Measurements from ENCODE around the gene MCF2L.

The MCF2L gene

DNA sequence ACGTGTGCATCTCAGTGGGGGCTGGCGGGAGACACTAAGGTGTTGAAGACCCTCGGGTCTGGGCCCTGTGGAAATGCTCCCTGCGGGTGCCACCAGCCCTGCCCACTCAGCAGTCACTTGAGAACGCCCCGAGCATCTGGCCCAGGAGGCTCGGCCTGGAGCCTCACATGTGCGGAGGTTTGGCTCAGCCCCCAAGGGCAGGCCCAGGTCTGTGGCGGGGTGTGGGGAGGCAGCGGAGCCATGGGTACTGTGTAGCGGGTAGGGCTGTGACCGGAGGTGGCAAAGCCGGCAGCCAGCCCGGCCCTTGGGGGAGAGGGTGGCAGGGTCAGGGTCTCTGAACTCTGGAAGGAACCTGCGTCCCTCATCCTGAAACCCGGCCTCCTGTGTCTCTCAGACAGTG lies 37.6 kb downstream of the MCF2L start:
- H3K9me3 ChIP-seq (replicated peaks; ENCODE audit: insufficient read depth, low read length): no peaks in the 10 kb centered on the region
- DNase-seq: no peak
- H2AFZ ChIP-seq (ENCODE audit: low read length): no peak overlapping the region
- H3K9me2 ChIP-seq (replicated peaks; ENCODE audit: insufficient read depth, low read length): no peaks in the 10 kb centered on the region
- H3K27me3 ChIP-seq (replicated peaks; ENCODE audit: insufficient read depth, low read length): peaks cover 94% of the 10 kb centered on the region
- H4K20me1 ChIP-seq (ENCODE audit: insufficient read depth, low read length): no peaks in the 10 kb centered on the region
- no peaks in the 10 kb centered on the region for H3K79me2 ChIP-seq (ENCODE audit: low read length)
- H3K36me3 ChIP-seq (replicated peaks; ENCODE audit: insufficient read depth, low read length): no peaks in the 10 kb centered on the region
- peaks cover 7% of the 10 kb centered on the region; the same call in 1 of the 2 replicates for H3K4me1 ChIP-seq (ENCODE audit: low read length)
- H3K9ac ChIP-seq (ENCODE audit: low read length): no peak overlapping the region
- H3K4me3 ChIP-seq (ENCODE audit: low read length): no peak overlapping the region
- no peak overlapping the region for H3K4me2 ChIP-seq (ENCODE audit: low read depth, low read length)
- TF ChIP-seq EZH2phosphoT487 (IDR thresholded peaks at IDR 0.05; ENCODE audit: low read length) (no peak), EZH2 (optimal IDR thresholded peaks at IDR 0.05; ENCODE audit: low read depth, low read length) (no peak)
- TF ChIP-seq, protein P1, sequence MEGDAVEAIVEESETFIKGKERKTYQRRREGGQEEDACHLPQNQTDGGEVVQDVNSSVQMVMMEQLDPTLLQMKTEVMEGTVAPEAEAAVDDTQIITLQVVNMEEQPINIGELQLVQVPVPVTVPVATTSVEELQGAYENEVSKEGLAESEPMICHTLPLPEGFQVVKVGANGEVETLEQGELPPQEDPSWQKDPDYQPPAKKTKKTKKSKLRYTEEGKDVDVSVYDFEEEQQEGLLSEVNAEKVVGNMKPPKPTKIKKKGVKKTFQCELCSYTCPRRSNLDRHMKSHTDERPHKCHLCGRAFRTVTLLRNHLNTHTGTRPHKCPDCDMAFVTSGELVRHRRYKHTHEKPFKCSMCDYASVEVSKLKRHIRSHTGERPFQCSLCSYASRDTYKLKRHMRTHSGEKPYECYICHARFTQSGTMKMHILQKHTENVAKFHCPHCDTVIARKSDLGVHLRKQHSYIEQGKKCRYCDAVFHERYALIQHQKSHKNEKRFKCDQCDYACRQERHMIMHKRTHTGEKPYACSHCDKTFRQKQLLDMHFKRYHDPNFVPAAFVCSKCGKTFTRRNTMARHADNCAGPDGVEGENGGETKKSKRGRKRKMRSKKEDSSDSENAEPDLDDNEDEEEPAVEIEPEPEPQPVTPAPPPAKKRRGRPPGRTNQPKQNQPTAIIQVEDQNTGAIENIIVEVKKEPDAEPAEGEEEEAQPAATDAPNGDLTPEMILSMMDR (IDR thresholded peaks at IDR 0.05; ENCODE audit: low read length): no peak
- no peaks in the 10 kb centered on the region for H3F3A ChIP-seq (ENCODE audit: insufficient read depth, low read length)
- no peak overlapping the region for H3K27ac ChIP-seq (ENCODE audit: low read length)

DNA sequence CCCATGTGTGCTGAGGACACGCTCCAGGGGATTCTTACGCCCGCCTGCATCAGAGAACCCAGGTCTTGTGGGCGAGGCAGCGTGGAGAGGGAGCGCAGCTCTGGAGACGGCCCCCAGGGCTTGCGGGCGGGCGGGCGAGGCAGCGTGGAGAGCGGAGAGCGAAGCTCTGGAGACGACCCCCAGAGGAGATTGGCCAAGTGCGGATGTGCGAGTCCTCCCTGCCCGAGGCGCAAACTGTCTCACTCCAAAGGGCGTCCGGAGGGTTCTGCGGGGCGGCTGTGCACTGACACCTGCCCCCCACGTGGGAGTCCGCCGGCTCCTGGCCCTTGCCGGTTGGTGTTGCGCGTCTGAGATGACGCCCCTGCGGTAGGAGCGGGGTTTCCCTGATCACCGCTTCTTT lies 39.8 kb downstream of the MCF2L start:
- TF ChIP-seq, protein P1 (IDR thresholded peaks at IDR 0.05; ENCODE audit: low read length): no peak
- TF ChIP-seq EZH2 (optimal IDR thresholded peaks at IDR 0.05; ENCODE audit: low read depth, low read length) (no peak), EZH2phosphoT487 (IDR thresholded peaks at IDR 0.05; ENCODE audit: low read length) (no peak)
- Histone ChIP-seq H3K4me1 (ENCODE audit: low read length) (peaks cover 7% of the 10 kb centered on the region; the same call in 1 of the 2 replicates), H2AFZ (ENCODE audit: low read length) (no peak overlapping the region), H3K9me3 (replicated peaks; ENCODE audit: insufficient read depth, low read length) (no peaks in the 10 kb centered on the region), H3K79me2 (ENCODE audit: low read length) (no peaks in the 10 kb centered on the region), H3K9ac (ENCODE audit: low read length) (no peak overlapping the region), H3K4me2 (ENCODE audit: low read depth, low read length) (no peak overlapping the region), H3F3A (ENCODE audit: insufficient read depth, low read length) (no peaks in the 10 kb centered on the region), H3K27ac (ENCODE audit: low read length) (no peak overlapping the region), H4K20me1 (ENCODE audit: insufficient read depth, low read length) (no peaks in the 10 kb centered on the region), H3K36me3 (replicated peaks; ENCODE audit: insufficient read depth, low read length) (no peaks in the 10 kb centered on the region), H3K4me3 (ENCODE audit: low read length) (no peak overlapping the region), H3K9me2 (replicated peaks; ENCODE audit: insufficient read depth, low read length) (no peaks in the 10 kb centered on the region), H3K27me3 (replicated peaks; ENCODE audit: insufficient read depth, low read length) (peaks cover 82% of the 10 kb centered on the region)
- DNase-seq: no peak

DNA sequence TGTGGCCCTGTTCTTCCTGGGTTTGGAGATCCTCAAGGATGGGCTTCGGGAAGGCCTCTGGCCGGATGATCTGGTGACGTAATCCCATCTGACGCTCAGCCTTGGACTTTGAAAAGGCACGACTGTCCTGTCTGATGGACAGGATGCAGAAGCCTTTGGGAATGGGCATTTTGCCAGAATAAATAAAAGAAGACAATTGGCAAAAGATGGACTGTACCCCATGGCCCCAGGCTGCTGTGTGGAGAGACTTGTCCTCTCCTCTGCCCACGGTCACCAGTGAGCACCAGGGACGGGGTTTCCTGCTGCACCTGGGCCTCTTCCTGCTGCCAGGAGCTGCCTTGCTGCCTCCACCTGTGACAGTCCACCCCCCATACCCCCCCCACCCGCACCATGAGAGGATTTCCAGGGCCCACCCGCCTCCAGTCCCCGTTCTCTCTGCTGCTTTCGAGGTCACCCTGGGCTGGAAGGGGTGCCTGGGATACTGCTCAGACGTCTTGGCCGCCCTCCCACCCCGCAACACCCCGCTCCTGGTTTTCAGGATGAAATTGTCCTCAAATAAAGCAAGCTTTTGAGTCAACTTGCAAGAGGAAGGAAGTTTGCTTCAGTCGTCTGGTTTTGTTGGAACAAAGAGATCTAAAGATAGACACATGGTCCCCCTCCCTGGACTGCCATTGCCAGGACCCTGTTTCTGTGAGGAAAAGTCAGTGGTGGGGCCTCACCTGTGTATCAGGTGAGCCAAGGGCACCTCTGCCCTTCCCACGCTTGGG lies 40.9 kb downstream of the MCF2L start:
- Histone ChIP-seq H3K9me3 (replicated peaks; ENCODE audit: insufficient read depth, low read length) (no peaks in the 10 kb centered on the region), H3K4me1 (ENCODE audit: low read length) (peaks cover 7% of the 10 kb centered on the region; the same call in 1 of the 2 replicates), H3K79me2 (ENCODE audit: low read length) (no peaks in the 10 kb centered on the region), H3F3A (ENCODE audit: insufficient read depth, low read length) (no peaks in the 10 kb centered on the region), H3K9me2 (replicated peaks; ENCODE audit: insufficient read depth, low read length) (no peaks in the 10 kb centered on the region), H3K27me3 (replicated peaks; ENCODE audit: insufficient read depth, low read length) (peaks cover 82% of the 10 kb centered on the region), H4K20me1 (ENCODE audit: insufficient read depth, low read length) (no peaks in the 10 kb centered on the region), H3K4me2 (ENCODE audit: low read depth, low read length) (no peak overlapping the region), H3K4me3 (ENCODE audit: low read length) (no peak overlapping the region), H3K36me3 (replicated peaks; ENCODE audit: insufficient read depth, low read length) (no peaks in the 10 kb centered on the region), H2AFZ (ENCODE audit: low read length) (no peak overlapping the region), H3K27ac (ENCODE audit: low read length) (no peak overlapping the region), H3K9ac (ENCODE audit: low read length) (no peak overlapping the region)
- no peak for DNase-seq
- no peak for TF ChIP-seq EZH2 (optimal IDR thresholded peaks at IDR 0.05; ENCODE audit: low read depth, low read length)

DNA sequence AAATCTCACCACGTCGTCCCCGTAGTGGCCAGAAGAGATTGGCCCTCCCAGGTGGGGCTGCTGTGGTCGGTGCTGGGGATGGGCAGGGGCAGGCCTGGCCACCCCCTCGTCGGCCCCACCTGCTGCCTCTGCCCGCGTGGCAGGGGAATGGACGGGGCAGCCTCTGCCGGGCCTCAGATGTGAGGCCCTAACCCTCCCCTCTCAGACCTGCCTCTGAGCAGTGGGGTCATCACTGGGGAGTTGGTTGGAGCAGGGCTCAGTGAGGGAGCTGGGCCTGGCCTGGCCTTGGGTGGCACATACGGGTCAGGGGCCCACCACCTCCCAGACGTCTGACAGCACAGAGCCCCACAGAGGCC lies 41.5 kb downstream of the MCF2L start:
- Histone ChIP-seq H3K4me3 (ENCODE audit: low read length) (no peak overlapping the region), H3K4me2 (ENCODE audit: low read depth, low read length) (no peak overlapping the region), H2AFZ (ENCODE audit: low read length) (no peak overlapping the region), H3K27ac (ENCODE audit: low read length) (no peak overlapping the region), H3F3A (ENCODE audit: insufficient read depth, low read length) (no peaks in the 10 kb centered on the region), H3K36me3 (replicated peaks; ENCODE audit: insufficient read depth, low read length) (no peaks in the 10 kb centered on the region), H3K4me1 (ENCODE audit: low read length) (peaks cover 7% of the 10 kb centered on the region; the same call in 1 of the 2 replicates), H3K27me3 (replicated peaks; ENCODE audit: insufficient read depth, low read length) (peaks cover 82% of the 10 kb centered on the region), H3K9ac (ENCODE audit: low read length) (no peak overlapping the region), H4K20me1 (ENCODE audit: insufficient read depth, low read length) (no peaks in the 10 kb centered on the region), H3K9me3 (replicated peaks; ENCODE audit: insufficient read depth, low read length) (no peaks in the 10 kb centered on the region), H3K79me2 (ENCODE audit: low read length) (no peaks in the 10 kb centered on the region), H3K9me2 (replicated peaks; ENCODE audit: insufficient read depth, low read length) (no peaks in the 10 kb centered on the region)
- TF ChIP-seq EZH2phosphoT487 (IDR thresholded peaks at IDR 0.05; ENCODE audit: low read length): no peak
- no peak for TF ChIP-seq EZH2 (optimal IDR thresholded peaks at IDR 0.05; ENCODE audit: low read depth, low read length)
- TF ChIP-seq, protein P1 (IDR thresholded peaks at IDR 0.05; ENCODE audit: low read length): no peak
- DNase-seq: no peak
